NCI-H82 treated with DMSO at 0.1 percent for 48 hours (cell line): Measurements from ENCODE around the gene PTPRU.

Experiments used
- DNase-seq: peaks from one replicate; lab custom pipeline; 2025; ENCODE audit not compliant: unreplicated experiment; lab: John Stamatoyannopoulos, UW

PTPRU gene

GRCh38 chr1:29360768-29361167 is 124.4 kb downstream of the PTPRU start:
- no peak for DNase-seq

GRCh38 chr1:29361686-29362085 is 125.4 kb downstream of the PTPRU start:
- DNase-seq: no peak

GRCh38 chr1:29362116-29362515 is 125.8 kb downstream of the PTPRU start:
- DNase-seq: no peak

- no peak for DNase-seq
Measured at GRCh38 chr1:29362764-29363163, 126.4 kb downstream of the PTPRU start.

- no peak for DNase-seq
Measured at GRCh38 chr1:29363536-29363935, 127.2 kb downstream of the PTPRU start.

GRCh38 chr1:29364101-29364678 is 127.9 kb downstream of the PTPRU start:
- no peak for DNase-seq

GRCh38 chr1:29365906-29366670 is 129.8 kb downstream of the PTPRU start:
- no peak for DNase-seq

GRCh38 chr1:29368936-29369932 is 132.9 kb downstream of the PTPRU start:
- no peak for DNase-seq

- DNase-seq: no peak
Measured at GRCh38 chr1:29370067-29370466, 133.7 kb downstream of the PTPRU start.

- DNase-seq: no peak
Measured at GRCh38 chr1:29371332-29371731, 135.0 kb downstream of the PTPRU start.

GRCh38 chr1:29372108-29372507 is 135.8 kb downstream of the PTPRU start:
- no peak for DNase-seq
